ENCODE data around the gene BCL2.

The BCL2 gene

DNA sequence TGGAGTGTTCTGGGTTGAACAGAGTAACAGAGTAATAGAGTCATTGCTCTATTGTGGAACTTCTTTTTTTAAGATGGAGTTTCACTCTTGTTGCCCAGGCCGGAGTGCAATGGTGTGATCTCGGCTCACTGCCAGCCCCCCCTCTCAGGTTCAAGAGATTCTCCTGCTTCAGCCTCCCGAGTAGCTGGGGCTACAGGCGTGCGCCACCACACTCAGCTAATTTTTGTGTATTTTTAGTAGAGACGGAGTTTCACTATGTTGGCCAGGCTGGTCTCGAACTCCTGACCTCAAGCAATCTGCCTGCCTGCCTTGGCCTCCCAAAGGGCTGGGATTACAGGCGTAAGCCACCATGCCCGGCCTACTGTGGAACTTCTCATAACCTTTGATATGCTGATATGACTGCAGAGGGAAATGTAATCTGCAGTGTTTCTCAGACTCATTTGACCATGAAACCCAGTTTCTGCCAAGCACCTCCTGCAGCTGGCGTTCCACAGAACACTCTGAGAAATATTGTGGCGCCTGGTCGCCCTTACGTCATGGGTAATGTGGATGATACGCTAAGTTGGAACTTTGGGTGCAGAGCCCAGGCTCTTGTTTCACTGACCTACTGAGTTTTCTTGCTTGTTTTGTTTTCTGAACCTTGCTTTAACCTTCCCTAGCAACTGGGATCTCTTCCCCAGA, 213.8 kb downstream of the BCL2 start:
- peak in 1 of 2 donors; percentile 17 for ATAC-seq

DNA sequence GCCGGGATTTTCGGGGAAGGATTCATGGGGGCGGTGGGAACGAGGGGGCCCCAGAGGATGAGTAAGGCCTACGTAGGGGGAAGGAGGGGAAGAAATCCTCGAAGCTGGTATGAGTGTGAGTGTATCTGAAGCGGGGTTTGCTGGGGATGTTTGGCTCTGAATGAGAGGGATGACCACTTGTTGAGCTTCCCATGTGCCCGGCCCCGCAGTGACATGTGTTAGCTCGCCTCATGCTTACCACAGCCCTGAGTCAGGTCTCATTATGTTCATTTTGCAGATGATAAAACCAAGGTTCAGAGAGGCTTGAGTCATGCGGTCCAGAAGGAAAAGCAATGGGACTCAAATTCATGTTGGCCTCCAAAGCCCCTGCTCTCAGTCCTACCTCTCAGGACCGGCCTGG, 214.7 kb downstream of the BCL2 start:
- ATAC-seq, result no peak

DNA sequence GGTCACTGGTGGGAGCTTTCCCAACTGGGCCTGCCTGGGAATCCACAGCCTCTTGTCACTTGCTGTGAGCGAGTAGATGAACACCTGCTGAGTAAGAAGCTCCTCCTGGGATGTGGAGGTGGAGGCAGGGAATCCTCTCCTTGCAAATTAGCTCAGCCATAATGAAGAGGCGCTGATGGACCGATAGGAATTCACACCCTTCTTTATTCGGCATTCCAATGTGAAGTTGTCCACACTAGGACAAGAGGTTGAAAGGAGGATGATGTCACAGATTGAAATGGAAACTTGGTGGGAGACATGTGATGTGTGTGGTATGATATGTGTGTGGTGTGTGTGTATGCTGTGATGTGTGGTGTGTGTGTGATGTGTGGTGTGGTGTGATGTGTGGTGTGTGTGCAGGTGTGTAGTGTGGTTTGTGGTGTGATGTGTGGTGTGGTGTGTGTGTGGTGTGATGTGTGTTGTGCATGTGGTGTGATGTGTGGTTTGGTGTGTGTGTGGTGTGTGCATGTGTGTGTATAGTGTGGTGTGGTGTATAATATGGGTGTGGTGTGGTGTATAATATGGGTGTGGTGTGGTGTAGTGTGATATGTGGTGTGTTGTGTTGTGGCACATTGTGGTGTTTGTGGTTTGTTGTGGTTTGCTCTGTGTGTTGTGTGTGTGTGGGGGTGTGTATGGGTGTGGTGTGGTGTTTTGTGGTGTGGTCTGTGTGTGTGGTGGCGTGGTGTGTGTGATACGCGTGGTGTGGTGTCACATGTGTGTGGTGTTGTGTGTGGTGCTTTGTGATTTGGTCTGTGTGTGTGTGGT, 216.4 kb downstream of the BCL2 start:
- ATAC-seq, result no peak

DNA sequence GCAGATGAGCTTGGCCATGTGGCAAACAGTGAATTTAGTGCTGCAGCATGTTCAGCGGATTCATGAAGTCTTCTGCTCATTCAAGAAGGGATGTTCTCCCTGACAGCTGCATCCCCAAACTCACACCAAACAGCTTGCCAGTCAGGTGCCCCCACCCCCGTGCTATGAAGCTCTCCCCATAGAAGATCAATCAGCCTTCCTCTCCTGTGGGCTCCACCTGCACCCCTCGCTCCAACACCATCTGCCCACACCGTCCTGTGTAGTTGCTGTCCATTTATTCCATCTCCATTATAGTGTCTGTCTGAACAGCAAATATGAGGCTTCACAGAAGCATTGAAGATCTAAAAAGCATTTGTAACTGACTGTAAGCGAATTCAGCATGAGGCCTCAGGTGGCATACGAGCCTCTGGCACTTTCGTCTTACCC, 218.9 kb downstream of the BCL2 start:
- ATAC-seq, result no peak

DNA sequence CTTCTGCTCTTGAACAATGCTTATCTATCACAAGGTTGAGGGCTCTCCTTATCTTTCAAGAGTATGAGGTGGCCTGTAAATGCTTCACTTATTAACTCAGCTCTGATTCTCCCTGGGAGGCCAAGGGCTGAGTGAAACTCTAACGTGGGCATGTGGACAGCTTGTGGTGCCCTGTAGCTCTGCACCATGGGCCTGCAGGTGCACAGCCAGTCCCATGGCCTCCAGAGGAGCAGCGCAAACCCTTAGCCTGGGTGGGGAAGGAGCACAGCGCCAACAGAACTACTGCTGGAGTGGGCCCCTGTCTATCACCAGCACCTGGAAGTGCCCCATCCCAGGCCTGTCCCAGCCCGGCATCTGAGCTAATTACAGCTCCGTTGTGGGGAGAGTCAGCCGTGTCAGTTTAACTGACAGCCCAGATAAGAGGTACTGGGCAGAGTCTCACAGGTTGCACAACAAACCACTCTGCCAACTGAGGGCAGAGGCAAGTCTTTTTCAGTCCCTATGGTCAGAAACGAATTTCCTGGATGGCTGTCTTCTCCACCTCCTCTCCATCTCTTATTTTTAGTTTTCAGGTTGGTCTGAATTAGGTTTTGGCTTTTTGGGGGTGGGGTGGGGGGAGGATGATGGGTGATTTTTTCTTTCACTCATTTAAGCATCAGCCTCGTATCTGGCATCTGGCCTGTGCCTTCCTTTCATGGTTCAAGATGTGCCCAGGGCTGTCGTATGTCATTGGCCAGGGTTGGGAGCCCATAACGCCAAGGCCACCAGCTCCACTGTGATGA, 219.5 kb downstream of the BCL2 start:
- ATAC-seq, result no peak

DNA sequence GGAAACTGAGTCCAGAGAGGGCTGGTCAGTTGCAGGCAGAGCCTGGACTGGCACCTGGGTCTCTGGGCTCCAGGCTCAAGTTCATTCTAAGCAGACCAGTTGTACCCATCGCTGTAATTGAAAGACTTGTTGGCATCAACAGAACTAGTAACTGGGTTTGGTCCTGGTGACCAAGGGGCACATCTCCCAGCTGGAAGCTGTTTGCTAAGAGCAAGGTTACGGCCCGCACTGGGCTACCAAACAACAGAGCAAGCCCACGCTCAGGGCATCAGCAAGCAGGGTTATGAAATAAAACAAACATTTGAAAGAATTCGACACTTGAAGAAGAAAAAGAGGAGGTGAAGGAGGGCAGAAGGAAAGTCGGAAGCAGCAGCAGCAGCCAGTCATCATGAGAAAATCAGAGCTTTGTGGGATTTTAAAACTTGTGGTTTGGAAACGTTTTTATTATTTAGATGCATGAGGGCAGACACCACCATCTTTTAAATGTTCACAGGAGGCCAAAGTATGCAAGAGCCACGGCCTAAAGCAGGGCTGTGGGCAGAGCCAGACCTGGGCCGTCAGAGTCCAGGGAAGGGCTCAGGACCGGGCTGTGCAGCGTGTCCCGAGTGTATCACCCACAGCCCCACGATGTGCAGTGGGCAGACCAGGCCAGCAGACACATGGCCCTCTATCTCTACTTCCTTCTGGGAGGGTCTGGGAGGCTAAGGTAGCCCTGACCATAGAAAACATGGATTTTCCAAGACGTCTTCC, 220.3 kb downstream of the BCL2 start:
- ATAC-seq, result no peak

DNA sequence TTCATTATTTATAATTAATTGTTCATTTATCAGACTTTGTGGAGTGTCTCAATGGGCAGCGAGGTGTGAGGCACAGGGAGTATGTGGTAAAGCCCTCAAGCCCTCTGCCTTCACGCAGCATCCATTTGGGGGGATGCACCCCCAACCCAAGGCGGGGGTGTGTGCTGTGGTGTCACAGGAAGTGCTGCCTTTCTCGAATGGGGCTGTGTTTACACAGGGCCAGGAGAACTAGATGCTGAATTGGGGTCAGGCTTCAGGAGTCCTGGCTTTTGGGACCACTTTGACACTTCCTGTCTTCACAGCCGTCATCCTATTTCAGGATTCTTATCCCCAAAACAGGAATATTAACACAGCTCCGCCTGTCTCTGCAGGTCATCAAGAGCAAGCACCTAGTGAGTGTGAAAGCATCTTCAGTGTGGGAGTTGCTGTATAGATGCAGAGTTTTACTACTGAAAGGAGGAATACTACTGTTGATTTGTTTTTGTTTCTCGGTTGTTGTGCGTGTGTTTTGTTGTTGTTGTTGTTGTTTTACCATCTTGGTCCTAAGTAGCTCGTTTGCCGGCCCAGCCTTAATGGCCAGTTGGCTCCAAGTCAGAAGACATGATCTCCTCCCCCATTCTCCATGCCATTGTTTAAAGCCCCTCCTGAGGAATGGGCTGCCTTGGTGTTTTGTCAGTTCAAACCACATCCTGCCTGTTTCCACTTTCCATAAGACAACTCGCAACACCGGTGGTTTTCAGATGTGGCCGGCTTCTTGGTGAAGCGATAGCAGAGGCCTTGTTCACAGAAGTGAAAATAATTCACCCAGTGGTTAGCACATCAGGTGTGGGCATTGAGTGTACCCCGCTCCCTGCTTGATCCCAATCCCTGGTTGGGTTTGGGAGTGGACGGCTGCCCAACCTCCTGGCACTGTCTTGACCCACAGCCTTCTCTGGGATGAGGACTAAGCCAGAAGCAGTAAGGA, 221.3 kb downstream of the BCL2 start:
- ATAC-seq, result peak; percentile 35 to 44

DNA sequence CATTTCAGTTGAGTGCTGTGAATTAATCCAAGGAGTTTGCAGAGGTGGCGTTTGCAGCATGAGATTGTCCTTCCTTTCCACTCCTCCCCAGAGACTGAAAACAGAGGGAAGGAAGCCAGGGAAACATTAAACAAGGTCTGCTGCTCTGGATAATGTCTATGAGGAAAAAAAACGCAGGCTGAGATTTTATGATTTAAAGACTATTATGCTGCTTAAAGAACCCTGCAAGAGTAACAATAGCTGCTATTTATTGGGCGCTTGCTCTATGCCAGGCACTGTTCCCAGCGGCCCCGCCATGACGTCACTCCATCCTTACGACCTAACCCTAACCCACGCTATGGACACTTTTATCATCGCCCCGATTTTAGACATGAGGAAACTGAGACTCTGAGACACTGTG, 222.4 kb downstream of the BCL2 start:
- no peak for ATAC-seq

DNA sequence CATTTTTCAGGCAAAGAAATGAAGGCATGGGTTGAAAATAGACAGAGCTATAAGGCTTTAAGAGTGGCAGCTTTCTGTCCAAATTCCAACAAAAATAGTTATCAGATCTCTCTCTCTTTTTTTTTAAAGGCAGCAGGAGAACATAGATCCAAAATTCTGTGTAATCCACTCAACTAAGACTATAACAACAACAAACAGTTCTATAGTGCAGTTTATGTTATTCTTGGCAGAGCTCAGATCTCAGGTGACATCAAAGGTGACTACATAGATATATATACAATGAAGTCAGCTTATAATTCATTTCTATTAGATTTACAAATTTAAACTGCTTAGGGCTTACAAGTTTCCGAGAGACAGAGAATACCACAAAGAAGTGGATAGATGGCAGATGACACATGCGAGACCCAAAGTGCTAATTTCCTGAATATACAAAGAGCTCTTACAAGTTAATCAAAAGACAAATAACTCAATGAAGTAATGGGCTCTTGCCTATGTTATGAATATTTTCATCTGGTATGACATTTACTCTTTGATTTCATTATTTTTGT, 223.2 kb downstream of the BCL2 start:
- no peak for ATAC-seq

DNA sequence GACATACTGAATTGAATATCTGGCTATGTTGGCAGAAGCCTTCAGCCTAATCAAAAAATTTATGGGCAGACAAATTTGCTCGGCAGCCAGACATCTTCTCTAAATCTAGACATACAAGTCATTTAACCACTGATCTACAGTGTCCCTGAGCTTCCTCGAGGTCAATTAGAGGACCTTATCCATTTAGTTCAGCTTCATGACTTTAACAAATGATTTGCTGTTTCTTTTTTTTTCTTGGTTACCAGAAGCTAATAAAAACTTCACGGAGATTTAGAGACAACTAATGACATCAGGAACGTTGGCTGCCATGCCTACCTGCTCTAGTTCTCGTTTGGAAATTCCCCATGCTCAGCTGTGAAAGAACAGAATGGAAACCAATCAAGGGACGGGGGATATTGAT, 223.8 kb downstream of the BCL2 start:
- no peak for ATAC-seq

DNA sequence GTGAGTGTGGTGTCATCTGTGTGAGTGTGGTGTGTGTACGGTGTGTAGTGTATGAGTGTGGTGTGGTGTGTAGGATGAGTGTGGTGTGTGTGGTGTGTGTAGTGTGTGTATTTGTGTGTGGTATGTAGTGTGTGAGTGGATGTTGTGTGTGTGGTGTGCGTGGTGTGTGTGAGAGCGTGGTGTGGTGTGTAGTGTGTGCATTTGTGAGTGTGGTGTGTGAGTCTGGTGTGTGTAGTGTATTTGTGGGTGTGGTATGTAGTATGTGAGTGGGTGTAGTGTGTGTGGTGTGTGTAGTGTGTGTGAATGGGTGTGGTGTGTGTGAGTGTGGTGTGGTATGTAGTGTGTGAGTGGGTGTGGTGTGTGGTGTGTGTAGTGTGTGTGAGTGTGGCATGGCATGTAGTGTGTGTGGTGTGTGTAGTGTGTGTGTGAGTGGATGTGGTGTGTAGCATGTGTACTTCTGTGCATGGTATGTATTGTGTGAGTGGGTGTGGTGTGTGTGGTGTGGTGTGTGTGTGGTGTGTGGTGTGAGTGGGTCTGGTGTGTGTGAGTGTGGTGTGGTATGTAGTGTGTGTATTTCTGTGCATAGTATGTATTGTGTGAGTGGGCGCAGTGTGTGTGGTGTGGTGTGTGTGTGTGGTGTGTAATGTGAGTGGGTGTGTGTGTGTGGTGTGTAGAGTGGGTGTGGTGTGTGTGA, 227.8 kb downstream of the BCL2 start:
- ATAC-seq, result no peak

DNA sequence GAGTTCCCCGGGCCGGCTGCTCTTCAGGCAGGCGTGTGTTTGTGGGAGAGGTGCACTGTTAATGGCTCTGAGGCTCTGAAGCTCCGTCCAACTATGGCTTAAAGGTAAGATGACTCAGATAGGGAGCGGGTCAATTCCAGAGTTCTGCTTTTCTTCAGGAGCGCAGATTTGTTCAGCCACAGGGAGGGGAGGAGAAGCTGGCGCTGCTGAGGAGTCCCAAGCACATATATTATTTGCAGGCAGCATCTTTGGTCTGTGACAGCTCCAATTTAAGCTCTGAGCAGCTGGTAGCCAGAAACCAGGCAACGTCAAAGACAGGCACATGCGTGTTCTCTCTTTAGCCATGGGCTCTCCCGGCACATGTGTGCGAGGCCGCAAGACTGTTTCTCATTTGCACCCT, 229.2 kb downstream of the BCL2 start:
- no peak for ATAC-seq

DNA sequence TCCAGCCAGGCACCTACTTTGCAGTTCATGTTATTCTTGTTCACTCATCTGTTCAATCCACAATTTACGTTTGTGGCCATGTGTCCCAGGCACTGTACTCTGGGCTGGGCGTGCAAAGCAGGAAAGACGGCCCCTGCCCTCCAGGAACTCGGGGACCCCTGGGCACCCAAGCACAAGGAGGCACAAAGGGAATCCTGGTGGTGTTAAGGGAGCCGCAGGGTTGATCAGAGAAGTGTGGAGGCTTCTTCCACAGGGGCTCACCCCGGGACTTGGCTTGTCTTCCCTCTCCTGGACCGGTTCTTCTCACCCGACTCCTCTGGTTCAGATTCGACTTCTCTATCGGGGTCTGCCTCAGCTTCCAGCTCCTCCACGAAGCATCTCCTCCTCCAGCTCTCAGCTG, 230.5 kb downstream of the BCL2 start:
- no peak for ATAC-seq

DNA sequence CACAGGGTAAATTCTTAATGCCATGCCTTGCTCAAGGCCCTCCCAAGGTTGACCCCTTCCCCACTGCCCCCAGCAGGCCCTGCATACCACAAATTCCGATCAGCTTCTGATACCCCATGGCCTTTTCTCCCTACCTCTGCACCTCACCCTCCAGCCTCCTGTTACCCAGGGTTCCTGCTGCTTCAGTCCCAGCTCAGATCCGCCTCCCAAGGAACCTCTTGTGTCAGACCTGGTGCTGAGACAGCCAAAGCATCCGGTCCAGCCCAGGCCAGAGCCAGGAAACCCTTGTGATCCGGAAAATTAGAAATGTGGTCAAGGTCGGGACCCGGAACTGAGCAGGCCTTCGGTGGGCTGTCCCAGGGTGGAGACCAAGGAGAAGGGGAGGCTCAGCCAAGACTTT, 231.3 kb downstream of the BCL2 start:
- no peak for ATAC-seq

DNA sequence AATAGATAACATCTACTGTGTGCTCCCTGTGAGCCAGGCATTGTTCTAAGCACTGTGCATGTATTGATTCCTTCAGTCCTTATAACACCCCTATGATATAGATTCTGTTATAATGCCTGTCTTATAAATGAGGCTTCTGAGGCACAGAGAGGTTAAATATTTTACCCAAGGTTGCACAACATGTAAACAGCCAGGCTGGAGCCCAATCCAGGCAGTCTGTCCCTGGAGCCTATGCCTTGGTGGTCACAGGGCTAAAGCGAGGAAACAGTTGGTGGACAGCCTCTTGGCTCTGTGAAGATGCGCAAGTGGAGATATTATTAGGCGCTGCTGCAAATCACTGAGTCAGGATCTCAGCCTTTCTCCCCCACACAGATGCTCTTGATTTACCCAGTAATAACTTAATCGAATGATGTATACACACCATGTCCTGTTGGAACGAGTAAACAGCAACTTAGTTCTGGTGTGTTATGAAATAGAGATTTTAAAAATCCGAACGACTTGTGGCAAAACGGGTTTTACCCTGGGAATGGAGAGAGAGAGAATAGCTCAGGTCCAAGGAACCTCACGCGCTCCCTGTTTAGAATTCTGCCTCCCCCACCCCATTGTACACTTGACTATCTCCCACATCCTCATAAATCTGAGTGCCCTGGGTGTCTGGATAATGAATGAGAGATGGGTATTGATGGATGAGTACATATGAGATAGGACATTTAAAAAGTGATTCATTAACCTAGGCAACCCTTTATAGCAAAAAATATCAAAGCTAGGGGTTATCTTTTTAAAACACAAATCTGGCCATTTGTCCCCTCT, 231.9 kb downstream of the BCL2 start:
- ATAC-seq, result no peak

DNA sequence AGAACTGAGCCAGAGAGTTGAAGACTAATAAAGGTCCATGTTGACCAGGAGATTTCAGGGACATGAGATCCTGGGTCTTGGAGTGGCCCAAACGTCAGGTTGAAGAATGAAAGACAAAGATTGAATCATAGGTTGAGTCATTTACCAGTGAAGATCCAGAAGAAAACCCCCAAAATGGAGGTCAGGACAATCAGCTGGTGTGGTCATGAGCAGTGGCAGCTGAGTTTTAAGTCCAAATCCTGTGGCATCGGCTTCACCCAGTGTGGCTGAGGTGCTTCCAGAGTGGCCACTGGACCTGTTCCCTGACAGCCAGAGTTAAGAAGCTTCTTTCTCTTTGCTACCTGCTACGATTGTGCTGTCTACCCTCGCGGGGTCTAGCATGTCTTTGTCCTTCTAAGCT, 234.0 kb downstream of the BCL2 start:
- no peak for ATAC-seq

DNA sequence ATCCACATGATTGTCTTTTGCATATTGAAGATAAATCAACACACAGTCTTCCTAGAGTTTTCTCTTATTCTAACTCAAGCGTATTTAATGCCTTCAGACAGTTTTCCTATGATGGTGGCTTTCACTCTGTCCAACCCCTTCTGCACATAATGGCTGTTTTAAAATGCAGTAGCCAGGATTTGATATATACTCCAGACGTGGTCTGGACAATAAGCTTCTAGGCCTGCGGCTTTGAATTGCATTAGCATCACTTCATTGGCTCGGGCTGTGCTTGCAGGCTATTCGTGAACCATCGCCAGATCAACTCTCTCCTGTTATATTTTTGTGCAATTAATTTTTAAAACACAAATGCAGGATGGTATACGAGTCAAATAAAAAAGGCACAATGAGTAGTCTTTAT, 235.3 kb downstream of the BCL2 start:
- ATAC-seq, result no peak

DNA sequence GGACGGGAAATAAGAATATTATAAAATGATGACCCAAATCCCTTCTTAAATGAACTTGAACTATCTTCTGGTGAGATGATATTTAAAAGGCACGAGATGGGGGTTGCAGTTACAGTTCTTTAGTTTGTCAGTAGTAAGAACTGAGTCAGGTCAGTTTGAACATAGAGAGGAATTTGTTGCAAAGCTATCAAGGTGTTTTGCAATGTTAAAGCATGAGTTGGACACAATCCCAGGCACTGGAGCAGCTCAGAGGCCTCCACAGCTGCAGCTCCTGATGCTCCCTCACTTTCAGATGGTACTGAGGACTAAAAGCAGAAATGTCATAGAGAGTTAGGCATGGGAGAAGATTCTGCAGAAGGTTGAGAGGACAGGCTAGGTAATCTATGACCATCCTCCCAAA, 236.0 kb downstream of the BCL2 start:
- ATAC-seq, result no peak

DNA sequence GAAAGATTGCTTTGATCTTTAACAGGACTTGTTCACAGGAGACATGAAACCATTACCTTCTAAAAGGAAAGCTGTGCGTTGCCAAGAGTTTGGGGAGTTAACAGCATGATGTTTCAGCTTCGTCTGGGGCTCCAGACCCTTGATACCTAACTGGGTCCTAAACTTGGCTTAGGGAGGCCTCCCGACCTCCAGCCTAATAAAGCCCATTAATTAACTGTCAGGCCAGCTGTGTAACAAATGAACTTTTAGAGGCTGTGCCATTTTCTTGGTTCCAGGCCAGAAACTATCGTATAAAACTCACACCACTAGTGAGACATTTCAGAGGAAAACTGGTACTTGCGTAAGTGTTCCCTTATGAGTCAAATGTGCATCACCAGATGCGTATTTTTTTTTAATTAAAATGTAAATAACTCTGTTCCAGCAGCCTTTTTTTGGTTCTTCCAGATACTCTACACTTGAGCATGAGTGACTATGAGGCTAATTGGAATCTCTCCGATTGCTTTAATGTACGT, 236.5 kb downstream of the BCL2 start:
- no peak for ATAC-seq

Data from activated CD4-positive, CD25-positive, alpha-beta regulatory T cell treated with anti-CD3 and anti-CD28 coated beads, Interleukin-2, amount 50 U/mL, for 24 hours (primary cell).